ENCODE results near the gene ZFAND6. TPM values are rescaled to one million over a fixed set of nuclear protein-coding genes. Genes with fewer than 3 reads are reported as not detected.

ZFAND6 gene
- total and polyA plus RNA-seq, 2 experiments from 2014 or later = 104 to 187 TPM

DNA sequence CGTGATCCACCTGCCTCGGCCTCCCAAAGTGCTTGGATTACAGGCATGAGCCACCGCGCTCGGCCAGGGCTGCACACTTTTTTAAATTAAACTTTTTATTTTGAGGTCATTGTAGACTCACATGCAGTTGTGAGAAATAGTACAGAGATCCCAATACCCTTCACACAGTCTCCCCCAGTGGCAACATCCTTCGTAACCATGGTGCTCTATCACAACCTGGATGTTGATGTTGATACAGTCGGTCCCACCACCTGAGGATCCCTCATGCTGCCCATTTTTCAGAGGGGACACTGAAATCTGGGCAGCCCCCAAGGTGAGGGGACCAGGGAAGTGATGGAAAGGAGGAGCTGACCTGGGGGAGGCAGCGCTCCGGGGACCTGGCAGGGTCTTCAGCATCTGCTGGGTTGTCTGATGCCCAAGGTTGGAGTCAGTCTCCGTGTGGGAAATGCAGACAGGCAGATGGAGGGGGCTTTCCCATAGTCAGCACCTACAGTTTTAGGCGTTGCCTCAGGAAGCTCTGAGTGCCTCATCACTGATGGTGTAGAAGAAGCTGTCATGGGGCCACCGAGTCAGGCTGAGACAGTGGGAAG is 110.4 kb downstream of the ZFAND6 start:
- H3K79me2 ChIP-seq = no peaks in the 10 kb centered on the region
- H2AFZ ChIP-seq = no peak overlapping the region
- H3K4me3 ChIP-seq = no peak overlapping the region
- H3K36me3 ChIP-seq (replicated peaks; ENCODE audit: insufficient read depth, low read depth) = no peaks in the 10 kb centered on the region
- no peaks in the 10 kb centered on the region for H3K27me3 ChIP-seq
- H4K20me1 ChIP-seq (ENCODE audit: insufficient read depth, poor library complexity, severe bottlenecking) = no peaks in the 10 kb centered on the region
- H3K27ac ChIP-seq = no peak overlapping the region
- H3K9me3 ChIP-seq (ENCODE audit: low read depth) = no peaks in the 10 kb centered on the region
- no peak for DNase-seq (ENCODE audit: low spot score)
- H3K4me1 ChIP-seq (ENCODE audit: insufficient read depth) = no peaks in the 10 kb centered on the region
- no peak overlapping the region for H3K4me2 ChIP-seq
- TF ChIP-seq EZH2 (IDR thresholded peaks at IDR 0.05; ENCODE audit: borderline replicate concordance) (no peak), EZH2phosphoT487 (IDR thresholded peaks at IDR 0.05; ENCODE audit: low read depth, severe bottlenecking, unreplicated experiment) (no peak)
- TF ChIP-seq, protein P1, sequence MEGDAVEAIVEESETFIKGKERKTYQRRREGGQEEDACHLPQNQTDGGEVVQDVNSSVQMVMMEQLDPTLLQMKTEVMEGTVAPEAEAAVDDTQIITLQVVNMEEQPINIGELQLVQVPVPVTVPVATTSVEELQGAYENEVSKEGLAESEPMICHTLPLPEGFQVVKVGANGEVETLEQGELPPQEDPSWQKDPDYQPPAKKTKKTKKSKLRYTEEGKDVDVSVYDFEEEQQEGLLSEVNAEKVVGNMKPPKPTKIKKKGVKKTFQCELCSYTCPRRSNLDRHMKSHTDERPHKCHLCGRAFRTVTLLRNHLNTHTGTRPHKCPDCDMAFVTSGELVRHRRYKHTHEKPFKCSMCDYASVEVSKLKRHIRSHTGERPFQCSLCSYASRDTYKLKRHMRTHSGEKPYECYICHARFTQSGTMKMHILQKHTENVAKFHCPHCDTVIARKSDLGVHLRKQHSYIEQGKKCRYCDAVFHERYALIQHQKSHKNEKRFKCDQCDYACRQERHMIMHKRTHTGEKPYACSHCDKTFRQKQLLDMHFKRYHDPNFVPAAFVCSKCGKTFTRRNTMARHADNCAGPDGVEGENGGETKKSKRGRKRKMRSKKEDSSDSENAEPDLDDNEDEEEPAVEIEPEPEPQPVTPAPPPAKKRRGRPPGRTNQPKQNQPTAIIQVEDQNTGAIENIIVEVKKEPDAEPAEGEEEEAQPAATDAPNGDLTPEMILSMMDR (IDR thresholded peaks at IDR 0.05; ENCODE audit: poor library complexity) = no peak
- 98% methylated on average over 12 of the region's 12 CpGs for WGBS (ENCODE audit: low lambda C conversion rate, missing lambda C conversion rate)
- no peaks in the 10 kb centered on the region for H3K9me2 ChIP-seq (replicated peaks; ENCODE audit: insufficient read depth)

GRCh38 chr15:80170596-80170995 is 111.1 kb downstream of the ZFAND6 start:
- Histone ChIP-seq H4K20me1 (ENCODE audit: insufficient read depth, poor library complexity, severe bottlenecking) (no peaks in the 10 kb centered on the region), H3K4me3 (no peak overlapping the region), H3K36me3 (replicated peaks; ENCODE audit: insufficient read depth, low read depth) (no peaks in the 10 kb centered on the region), H3K9me3 (ENCODE audit: low read depth) (no peaks in the 10 kb centered on the region), H3K79me2 (no peaks in the 10 kb centered on the region), H3K27ac (no peak overlapping the region), H2AFZ (no peak overlapping the region), H3K4me1 (ENCODE audit: insufficient read depth) (no peaks in the 10 kb centered on the region), H3K27me3 (no peaks in the 10 kb centered on the region), H3K4me2 (no peak overlapping the region), H3K9me2 (replicated peaks; ENCODE audit: insufficient read depth) (no peaks in the 10 kb centered on the region)
- TF ChIP-seq, protein P1 (IDR thresholded peaks at IDR 0.05; ENCODE audit: poor library complexity) = no peak
- TF ChIP-seq EZH2phosphoT487 (IDR thresholded peaks at IDR 0.05; ENCODE audit: low read depth, severe bottlenecking, unreplicated experiment) (no peak), EZH2 (IDR thresholded peaks at IDR 0.05; ENCODE audit: borderline replicate concordance) (no peak)
- DNase-seq (ENCODE audit: low spot score) = no peak
- 93% methylated on average over 2 of the region's 2 CpGs for WGBS (ENCODE audit: low lambda C conversion rate, missing lambda C conversion rate)

- H4K20me1 ChIP-seq (ENCODE audit: insufficient read depth, poor library complexity, severe bottlenecking) = no peaks in the 10 kb centered on the region
- no peak for DNase-seq (ENCODE audit: low spot score)
- TF ChIP-seq EZH2phosphoT487 (IDR thresholded peaks at IDR 0.05; ENCODE audit: low read depth, severe bottlenecking, unreplicated experiment) (no peak), EZH2 (IDR thresholded peaks at IDR 0.05; ENCODE audit: borderline replicate concordance) (no peak)
- TF ChIP-seq, protein P1 (IDR thresholded peaks at IDR 0.05; ENCODE audit: poor library complexity) = no peak
- H3K79me2 ChIP-seq = no peaks in the 10 kb centered on the region
- H3K36me3 ChIP-seq (replicated peaks; ENCODE audit: insufficient read depth, low read depth) = no peaks in the 10 kb centered on the region
- no peaks in the 10 kb centered on the region for H3K9me2 ChIP-seq (replicated peaks; ENCODE audit: insufficient read depth)
- H3K4me2 ChIP-seq = no peak overlapping the region
- no peak overlapping the region for H3K4me3 ChIP-seq
- H3K9me3 ChIP-seq (ENCODE audit: low read depth) = no peaks in the 10 kb centered on the region
- H3K27ac ChIP-seq = no peak overlapping the region
- H3K27me3 ChIP-seq = no peaks in the 10 kb centered on the region
- 55% methylated on average over 4 of the region's 4 CpGs for WGBS (ENCODE audit: low lambda C conversion rate, missing lambda C conversion rate)
- H2AFZ ChIP-seq = no peak overlapping the region
- no peaks in the 10 kb centered on the region for H3K4me1 ChIP-seq (ENCODE audit: insufficient read depth)
These were observed 112.3 kb downstream of the ZFAND6 start for GRCh38 chr15:80171787-80172186.
